ENCODE results near the gene CELA3B. TPM values are rescaled to one million over a fixed set of nuclear protein-coding genes. Genes with fewer than 3 reads are reported as not detected.

The CELA3B gene
- total RNA-seq, 1 experiment from 2014 or later: not detected

DNA sequence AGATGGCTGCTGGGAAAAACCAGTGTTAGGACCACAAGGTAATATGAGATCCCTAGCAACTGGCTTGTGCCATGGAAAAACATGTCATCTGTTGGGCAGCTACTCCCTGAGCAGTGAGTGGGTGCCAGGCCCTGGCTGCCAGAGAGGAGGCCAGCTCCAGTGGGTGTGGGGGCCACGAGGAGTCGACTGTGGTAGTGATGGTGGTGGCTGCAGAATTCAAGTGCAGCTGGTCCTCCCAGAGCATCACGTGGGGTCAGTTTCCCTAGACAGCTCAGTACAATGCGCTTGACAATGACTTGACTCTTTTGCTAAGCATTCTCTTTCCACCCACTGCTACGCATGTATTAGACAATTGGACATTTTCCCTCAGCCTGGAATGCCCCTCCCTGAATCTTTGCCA is 61.2 kb downstream of the CELA3B start:
- H3K4me3 ChIP-seq (ENCODE audit: low read depth, low read length, poor library complexity, severe bottlenecking): no peak overlapping the region
- TF ChIP-seq CTCF (conservative IDR thresholded peaks at IDR 0.05; ENCODE audit: low read depth, low read length): no peak
- TF ChIP-seq EZH2 (IDR thresholded peaks at IDR 0.05; ENCODE audit: borderline replicate concordance, low read depth, low read length, poor library complexity, severe bottlenecking): no peak
- intact Hi-C loops (cut with micrococcal nuclease; ENCODE audit: unreplicated experiment): no loop called here
- no TSS peak for BruUV-seq (replicated peaks)
- peaks cover 11% of the 10 kb centered on the region for H3K4me1 ChIP-seq (ENCODE audit: insufficient read depth, low read length, poor library complexity, severe bottlenecking)
- no peaks in the 10 kb centered on the region for H3K27me3 ChIP-seq (replicated peaks; ENCODE audit: insufficient read depth, low read depth, low read length, poor library complexity)
- ChIA-PET POLR2A (ENCODE audit: low non-redundant PET) (interaction anchor here (0.7 kb wide), 1 partner anchor 14 kb away, joined by 3 read pairs; no protein-coding TSS in a partner anchor), CTCF (no interaction called here)
- H3K9me3 ChIP-seq (ENCODE audit: low read depth, low read length, poor library complexity, severe bottlenecking): no peaks in the 10 kb centered on the region
- H3K27ac ChIP-seq (ENCODE audit: low read depth, low read length, poor library complexity, severe bottlenecking): no peak overlapping the region
- DNase-seq (ENCODE audit: low spot score): no peak
- no peaks in the 10 kb centered on the region for H3K36me3 ChIP-seq (ENCODE audit: insufficient read depth, low read length, poor library complexity, severe bottlenecking)

Other genes starting within 250 kb of the CELA3B start
- 74.1 and 74.6 TPM in 2 replicates for gene USP48, start 193.9 kb upstream of the CELA3B start, total RNA-seq (2021)
- gene LDLRAD2, start 164.8 kb upstream of the CELA3B start, total RNA-seq (2021): not detected in 2 replicates
- gene HSPG2, start 39.7 kb upstream of the CELA3B start, total RNA-seq (2021): 10.4 and 19.8 TPM in 2 replicates
- gene CELA3A, start 24.6 kb downstream of the CELA3B start, total RNA-seq (2021): not detected in 2 replicates
- gene CDC42, start 75.7 kb downstream of the CELA3B start, total RNA-seq (2021): 188 and 198 TPM in 2 replicates
- not detected in 2 replicates for gene WNT4, start 166.1 kb downstream of the CELA3B start, total RNA-seq (2021)

Measured in A673 (cell line).